VCaP (cell line): ENCODE data around the gene ELK3.

Source experiments
- H3K27ac ChIP-seq: fragments of 450-650 bp; 2 replicates; pipeline ENCODE4 v1.5.1; 2017
- CTCF ChIP-seq: fragments of 450-650 bp; conservative IDR thresholded peaks from 2 replicates; pipeline ENCODE4 v1.5.1; 2017; ENCODE audit warnings: mild to moderate bottlenecking, moderate library complexity

The ELK3 gene

GRCh38 chr12:96261557-96261956 is 67.4 kb downstream of the ELK3 start:
- TF ChIP-seq CTCF, result no peak
- peak overlapping the region; percentile 80; the same call in 1 of the 2 replicates for H3K27ac ChIP-seq

GRCh38 chr12:96263449-96263902 is 69.3 kb downstream of the ELK3 start:
- TF ChIP-seq CTCF, result 0 out of 2 replicates have a peak, but pooled peaks have one; percentile 17
- H3K27ac ChIP-seq, result peak overlapping the region; percentile 80

GRCh38 chr12:96265400-96265799 is 71.2 kb downstream of the ELK3 start:
- H3K27ac ChIP-seq, result no peak overlapping the region
- no peak for TF ChIP-seq CTCF

GRCh38 chr12:96265836-96266235 is 71.7 kb downstream of the ELK3 start:
- TF ChIP-seq CTCF, result no peak
- no peak overlapping the region for H3K27ac ChIP-seq

GRCh38 chr12:96266238-96266637 is 72.1 kb downstream of the ELK3 start:
- H3K27ac ChIP-seq, result no peak overlapping the region
- TF ChIP-seq CTCF, result no peak

- TF ChIP-seq CTCF, result no peak
- H3K27ac ChIP-seq, result no peak overlapping the region
Observed at GRCh38 chr12:96271469-96272199, 77.5 kb downstream of the ELK3 start.

- H3K27ac ChIP-seq, result no peak overlapping the region
- no peak for TF ChIP-seq CTCF
Observed at GRCh38 chr12:96274331-96274730, 80.2 kb downstream of the ELK3 start.
